Glomerular visceral epithelial cell (primary cell): Measurements from ENCODE around the gene ST3GAL3.

Source experiments
- DNase-seq: peaks from one replicate; pipeline ENCODE4 v3.0.0-alpha.2; 2016; ENCODE audit errors: extremely low spot score

ST3GAL3 gene

DNA sequence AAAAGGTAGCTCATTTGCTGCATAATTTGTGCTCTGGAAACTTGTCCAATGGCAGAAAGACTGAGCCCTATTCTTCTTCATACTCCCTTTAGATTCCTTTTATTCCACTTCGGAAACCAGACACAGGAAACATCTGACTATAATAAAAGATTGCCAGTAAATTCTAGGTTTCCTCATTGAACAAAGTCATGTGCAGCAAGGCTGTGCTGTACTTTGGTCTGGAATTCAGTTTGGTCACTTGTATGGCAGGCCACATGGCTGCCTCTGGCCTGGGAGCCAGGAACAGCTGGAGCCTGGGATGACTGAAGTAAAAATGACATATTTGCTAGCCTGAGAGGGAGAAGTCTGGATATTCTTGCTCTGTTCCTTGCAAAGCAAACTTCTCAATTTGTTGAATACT is 79.6 kb downstream of the ST3GAL3 start:
- DNase-seq, result no peak

DNA sequence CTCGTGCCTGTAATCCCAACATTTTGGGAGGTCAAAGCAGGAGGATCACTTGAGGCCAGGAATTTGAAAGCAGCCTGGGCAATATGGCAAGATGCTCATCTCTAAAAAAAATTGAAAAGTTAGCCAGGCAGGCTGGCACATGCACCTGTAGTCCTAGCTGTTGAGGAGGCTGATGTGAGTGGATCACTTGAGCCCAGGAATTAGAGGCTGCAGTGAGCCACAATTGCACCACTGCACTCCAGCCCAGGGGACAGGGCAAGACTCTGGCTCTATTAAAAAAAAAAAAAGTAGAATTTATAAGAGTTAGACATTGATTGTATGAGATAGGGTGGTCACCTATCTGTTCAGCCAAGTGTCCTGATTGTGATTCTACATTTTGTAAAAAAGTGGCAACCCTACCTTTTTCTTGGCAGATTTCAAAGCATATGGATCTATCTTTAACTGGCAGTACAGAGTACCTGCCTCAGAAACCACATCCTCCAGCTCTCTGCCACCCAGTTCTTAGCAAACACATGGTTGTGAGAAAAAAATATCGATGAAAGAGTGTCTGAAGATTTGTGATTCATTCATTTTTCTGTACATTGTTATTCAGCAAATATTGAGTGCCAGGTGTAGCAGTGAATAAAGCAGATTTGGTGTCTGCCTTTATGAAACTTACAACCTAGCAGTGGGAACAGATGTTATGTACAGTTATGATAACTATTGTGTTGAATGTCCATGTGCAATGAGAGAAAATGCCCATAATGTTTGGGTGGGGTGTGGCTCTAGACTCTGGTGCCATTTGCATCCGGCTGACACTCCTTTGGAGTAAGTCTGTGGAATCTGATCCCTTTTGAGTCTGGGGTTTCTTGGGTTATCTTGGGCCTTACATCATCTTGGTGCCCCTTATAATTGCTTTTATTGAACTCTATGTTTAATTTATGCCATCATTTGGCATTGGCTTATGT is 82.5 kb downstream of the ST3GAL3 start:
- DNase-seq, result no peak

DNA sequence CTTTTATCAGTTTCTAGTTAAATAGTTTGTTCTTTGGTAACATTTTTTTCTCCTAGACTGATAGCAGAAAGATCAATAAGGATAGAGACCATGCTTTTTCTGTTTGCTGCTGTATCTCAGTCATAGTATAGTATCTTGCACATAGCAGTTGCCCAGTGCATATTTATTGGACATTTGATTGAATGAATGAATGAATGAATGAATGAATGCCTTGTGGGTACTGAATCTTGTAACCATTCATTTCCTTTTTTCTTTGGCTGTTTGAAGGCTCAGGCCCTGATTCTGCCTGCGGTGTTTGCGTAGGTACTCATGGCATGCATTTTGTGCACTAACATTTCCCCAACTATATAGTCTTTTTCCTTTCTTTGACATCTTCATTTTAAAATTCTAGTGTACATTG is 83.9 kb downstream of the ST3GAL3 start:
- no peak for DNase-seq

DNA sequence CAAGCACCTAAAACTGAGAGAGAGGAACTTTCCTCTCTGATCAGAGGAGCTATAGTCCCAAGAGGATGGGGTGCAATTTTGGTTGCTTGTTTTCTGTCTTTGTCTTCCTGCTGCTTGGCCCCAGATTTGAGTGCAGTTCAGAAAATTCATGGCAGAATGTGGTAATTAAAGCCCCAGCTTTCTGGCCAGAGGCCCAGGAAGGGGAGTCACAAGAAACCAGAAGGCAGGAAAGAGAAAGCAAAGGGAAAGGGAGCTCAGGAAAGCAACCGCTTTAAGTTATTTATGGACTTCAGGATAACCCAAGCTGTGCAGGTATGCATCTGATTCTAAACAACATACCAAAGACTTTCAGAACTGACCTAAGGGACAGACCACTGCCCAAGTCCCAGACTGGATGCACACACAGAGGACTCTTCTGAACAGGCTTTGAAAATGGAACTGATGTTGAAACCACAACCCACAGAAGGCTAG is 88.8 kb downstream of the ST3GAL3 start:
- DNase-seq, result peak; percentile 46

DNA sequence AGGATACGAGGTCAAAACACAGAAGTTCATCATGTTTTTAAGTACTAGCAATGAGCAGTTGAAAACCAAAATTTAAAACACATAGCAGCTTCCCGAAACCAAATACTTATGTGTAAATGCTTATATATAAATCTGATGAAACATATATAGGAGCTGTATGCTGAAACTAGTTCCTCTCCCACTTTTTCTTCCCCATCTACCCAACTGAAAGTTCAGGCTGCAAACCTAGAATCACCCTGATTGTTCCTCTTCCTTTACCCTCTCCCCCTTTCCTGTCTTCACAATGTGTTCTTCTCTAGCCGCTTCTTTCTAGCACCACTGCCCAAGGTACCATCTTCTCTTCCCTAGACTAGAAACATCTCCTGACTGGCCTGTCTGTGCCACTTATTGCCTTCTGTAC is 90.6 kb downstream of the ST3GAL3 start:
- DNase-seq, result no peak

DNA sequence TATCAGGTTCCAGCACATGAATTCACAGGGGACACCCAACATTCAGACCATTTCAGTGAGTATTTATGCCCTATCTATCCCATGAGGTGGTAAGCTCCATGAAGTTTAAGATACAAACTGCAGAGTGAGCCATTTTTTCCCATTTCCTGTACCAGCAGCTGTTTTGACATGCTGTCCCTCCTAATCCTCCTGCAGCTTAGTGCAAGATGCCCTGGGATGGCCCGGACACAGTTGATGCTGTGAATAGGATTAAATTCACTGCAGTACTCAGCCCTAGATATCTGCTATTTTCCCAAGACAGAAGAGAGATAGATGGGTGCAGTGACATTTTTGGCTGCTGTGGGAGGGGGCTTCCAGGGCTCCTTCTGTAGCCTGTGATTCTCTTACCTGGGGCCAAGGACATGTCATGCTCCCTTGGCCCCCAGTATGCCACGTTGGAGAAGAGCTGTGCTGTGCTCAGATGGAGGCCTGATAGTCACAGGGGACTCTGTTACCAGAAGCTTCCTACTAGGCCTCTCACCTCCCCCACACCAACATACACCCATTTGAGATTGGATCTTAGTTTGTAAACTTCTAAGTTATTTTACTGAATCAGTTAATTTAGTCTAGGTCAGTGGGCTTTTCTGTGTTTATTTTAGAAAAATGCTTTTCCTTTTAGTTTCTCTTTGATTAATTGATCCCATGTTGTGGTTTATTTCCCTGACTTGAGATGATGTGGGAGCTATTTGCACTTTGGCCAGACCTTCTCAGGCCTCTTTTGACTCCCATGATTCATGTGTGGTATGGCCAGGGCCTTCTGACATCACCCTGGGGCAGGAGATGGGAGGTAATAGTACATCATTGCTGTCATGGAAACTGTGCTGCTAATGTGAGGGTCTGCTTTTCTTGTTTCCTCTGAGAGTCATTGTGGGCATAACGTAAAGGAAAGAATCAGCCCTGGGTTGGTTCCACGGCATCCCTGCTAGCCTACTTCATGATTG is 92.6 kb downstream of the ST3GAL3 start:
- DNase-seq, result peak; percentile 33

DNA sequence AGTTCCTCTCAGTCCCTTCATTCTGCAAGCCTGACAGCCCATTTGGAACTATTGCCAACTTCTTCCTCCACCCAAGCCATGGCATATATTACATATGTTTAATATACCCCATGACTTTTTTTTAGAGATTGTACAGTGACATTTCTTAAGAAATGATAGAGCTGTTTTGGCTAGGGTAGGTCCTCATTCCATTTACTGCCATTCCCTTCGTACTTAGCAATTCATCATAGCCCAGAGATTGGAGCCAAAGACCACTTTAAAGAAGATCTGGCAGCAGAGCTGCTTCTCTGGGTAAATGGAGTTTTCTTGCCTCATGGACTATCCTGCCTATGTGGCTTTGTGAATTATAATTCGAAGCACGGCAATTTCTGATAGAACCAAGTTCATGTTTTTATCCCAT is 93.4 kb downstream of the ST3GAL3 start:
- DNase-seq, result no peak

DNA sequence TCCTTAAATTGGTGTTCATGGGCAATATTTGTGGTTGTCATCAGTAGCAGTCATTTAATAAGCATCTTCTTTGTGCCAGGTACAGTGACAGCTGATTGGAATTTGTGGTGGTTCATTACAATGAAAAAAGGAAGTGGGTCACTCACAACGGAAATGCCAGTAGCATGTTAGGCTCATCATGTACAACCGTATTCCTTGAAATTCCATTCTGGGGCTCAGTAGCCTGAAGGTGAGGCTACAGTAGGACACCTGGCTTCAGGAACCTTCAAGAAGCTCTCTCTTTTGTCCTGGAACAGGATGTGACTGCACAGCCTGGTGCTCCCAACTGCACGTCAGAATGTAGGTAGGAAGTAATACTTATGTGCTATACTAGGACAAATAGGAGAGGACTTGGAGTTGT is 93.9 kb downstream of the ST3GAL3 start:
- DNase-seq, result no peak

DNA sequence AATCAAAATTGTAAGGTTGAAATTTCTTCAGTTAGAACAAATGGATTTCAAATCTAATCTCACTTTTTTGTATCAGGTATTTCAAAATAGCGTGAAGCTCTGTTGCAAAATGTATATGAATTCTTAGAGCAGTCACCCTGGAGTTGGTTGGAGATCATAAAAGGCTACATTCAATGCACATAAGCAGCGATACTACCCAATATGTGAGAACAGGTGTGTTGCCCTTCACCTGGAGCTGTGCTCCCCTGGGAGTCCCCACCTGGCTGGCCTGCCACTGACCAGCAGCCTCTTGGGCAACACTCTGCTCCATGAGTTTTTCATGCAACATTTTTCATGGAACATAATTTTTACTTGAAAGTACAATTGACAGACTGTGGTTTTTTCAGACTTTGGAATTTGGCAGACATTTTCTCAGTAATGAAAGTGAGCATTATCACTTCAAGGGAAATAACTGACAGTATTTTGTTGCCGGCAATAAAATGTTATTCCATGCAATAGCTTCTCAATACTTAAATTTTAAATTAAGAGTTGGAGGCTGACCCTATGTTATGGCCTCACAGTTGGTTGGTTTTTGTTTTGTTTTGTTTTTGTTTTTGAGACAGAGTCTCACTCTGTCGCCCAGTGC is 95.1 kb downstream of the ST3GAL3 start:
- DNase-seq, result no peak

DNA sequence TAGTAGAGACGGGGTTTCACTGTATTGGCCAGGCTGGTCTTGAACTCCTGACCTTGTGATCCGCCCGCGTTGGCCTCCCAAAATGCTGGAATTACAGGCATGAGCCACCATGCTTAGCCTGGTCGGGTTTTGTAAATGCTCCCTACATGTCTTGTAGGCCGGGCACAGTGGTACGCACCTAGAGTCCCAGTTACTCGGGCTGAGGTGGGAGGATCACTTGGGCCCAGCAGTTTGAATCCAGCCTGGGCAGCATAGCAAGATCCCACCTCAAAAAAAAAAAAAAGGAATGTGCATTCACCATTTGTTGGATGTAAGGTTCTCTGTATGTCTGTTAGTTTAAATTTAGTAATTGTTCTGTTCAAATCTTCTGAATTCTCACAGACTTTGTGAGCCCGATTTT is 95.8 kb downstream of the ST3GAL3 start:
- no peak for DNase-seq

DNA sequence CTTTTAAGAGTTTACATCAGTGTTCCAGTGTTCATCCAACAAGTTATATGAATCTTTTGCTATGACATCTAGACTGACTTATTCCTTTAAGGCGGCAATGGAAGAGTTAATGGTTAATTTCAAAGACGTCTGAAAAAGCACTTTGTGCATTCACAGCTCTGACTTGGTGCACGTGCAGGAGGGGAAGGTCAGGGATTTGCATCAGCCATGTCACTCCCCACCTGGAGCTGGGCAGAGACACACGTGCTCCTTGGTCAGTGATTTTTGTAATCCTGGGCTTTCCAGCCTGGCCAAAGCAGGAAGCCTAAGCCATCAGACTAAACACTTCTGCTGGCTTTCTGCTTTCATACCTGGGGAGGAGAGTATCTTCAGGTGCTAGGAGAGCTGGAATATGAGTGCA is 96.3 kb downstream of the ST3GAL3 start:
- DNase-seq, result peak; percentile 23

DNA sequence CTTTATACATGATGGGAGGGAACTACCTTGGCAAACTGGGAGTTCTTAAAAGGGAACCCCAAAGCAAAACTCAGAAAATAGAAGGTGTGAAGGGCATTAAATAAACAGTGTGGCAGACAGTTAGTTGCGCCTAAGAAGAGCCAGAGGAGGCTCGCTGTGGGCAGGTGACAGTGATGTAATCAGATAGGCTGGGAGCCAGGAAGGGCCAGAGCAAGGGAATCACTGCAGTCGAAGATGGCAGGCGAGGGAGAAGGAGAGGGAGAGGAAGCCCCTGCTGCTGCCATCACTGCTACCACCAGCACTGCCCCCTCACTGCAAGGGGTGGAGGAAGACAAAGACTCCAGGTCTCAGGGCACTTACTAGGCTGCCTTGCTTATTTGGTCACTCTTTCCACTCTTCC is 97.2 kb downstream of the ST3GAL3 start:
- DNase-seq, result no peak

DNA sequence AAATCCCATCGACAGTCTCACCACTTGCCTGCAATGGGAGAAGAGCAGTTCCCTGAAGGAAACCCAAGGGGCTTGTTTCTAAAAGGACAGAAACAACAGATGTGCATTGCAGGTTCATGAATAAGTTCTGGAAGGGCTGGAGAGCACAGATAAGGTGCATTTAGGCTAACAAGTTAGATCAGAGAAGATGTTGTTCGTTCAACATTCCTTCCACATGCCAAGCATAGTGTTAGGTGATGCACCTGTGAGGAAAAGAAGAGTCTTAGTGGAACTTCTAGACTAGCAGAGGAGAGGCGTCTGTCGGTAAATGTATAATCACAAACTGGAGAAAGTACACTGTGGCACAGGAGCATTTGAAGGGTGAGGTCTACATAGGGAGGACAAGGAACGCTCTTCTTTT is 98.0 kb downstream of the ST3GAL3 start:
- no peak for DNase-seq

DNA sequence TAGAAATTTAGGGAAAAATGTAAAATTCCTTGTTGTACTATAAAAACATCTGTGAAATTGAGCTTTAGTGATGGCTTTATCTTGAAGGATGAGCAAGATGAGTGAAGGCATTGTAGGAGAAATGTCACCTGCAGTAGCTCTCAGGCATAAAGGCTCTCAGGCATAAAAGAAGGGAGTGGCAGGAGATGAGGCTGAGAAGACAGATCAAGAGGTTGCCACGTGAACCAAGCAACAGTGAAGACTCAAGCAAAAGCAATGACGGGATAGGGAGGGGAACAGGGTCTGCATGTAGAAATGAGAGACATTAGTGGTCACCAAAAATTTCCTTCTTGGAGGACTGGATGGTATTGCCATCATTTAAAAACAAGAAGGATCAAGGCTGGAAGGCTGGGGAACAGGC is 98.8 kb downstream of the ST3GAL3 start:
- no peak for DNase-seq

DNA sequence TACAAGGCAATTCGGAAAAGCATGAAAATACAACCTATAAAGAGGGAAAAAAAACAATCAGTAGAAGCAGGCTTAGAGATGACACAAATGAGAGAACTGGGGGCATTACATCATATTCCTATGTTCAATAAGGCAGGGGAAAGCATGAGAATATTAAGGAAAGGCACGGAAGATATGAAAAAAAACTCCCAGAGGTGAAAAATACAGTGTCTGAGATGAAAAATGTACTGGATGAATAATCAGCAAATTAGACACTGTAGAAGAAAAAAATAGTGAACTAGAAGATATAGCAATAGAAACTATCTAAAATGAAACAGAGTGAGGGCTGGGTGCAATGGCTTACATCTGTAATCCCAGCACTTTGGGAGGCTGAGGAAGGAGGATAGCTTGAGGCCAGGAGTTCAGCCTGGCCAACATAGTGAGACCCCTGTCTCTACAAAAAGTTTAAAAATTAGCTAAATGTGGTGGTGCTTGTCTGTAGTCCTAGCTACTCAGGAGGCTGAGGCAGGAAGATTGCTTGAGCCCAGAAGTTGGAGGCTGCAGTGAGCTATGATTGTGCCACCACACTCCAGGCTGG is 101.8 kb downstream of the ST3GAL3 start:
- DNase-seq, result no peak

DNA sequence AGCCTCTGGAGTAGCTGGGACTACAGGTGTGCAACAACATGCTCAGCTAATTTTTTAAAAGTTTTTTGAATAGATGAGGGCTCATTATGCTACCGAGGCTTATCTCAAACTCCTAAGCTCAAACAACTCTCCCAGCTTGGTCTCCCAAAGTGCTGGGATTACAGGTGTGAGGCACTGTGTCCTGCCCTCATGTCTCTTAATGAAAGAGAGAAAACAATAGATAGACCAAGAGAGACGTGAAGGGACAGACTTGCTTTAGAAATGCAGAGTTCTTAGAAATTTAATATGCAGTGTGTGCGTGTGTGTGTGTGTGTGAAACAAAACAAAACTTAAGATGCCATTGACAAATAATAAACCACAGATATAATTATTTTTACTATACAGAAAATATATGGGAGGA is 105.2 kb downstream of the ST3GAL3 start:
- DNase-seq, result no peak

DNA sequence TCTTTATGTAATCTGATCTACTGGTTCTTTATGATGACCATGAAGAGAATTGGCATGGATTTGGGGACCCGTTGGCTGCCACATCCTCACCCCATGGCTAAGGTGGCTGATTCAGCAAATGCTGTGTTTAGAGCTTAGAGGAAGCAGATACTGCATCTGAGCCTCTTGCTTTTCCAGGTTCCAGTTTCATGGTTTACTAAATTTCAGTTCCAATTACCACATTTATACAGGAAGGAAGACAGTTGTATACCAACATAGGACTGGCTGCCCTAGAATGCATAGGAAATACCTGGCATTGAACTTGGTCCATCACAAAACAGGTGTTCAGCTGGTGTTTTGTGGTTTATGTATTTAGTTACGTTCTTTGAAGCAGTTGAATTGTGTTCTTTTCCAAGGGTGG is 107.1 kb downstream of the ST3GAL3 start:
- DNase-seq, result no peak

DNA sequence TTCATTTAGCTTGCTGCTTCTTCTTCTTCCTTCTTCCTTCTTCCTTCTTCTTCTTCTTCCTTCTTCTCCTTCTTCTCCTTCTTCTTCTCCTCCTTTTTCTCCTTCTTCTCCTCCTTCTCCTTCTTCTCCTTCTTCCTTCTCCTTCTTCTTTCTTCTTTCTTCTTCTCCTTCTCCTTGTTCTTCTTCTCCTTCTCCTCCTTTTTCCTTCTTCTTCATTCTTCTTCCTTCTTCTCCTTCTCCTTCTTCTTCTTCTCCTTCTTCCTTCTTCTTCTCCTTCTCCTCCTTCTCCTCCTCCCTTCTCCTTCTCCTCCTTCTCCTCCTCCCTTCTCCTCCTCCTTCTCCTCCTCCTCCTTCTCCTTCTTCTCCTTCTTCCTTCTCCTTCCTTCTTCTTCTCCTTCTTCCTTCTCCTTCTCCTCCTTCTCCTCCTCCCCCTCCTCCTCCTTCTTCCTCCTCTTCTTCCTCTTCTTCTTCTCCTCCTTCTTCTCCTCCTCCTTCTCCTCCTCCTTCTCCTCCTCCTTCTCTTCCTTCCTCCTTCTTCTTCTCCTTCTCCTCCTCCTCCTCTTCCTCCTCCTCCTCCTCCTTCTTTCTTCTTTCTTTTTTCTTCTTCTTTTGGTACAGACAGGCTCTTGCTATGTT is 110.1 kb downstream of the ST3GAL3 start:
- DNase-seq, result no peak

DNA sequence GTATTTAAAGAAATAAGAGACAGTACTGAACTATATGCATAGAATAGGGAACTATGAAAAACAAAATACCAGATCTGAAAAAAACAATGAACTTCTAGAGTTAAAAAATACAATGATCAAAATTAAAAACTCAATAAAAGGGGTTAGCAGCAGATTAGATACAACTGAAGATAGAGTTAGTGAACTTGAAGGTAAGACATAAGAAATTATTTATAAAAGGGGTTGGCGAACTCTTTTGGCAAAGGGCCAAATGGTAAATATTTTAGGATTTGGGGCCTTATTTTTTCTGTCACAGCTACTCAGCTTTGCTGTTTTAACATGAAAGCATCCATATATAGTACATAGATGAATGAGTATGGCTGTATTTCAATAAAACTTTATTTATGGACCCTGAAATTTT is 111.4 kb downstream of the ST3GAL3 start:
- no peak for DNase-seq

DNA sequence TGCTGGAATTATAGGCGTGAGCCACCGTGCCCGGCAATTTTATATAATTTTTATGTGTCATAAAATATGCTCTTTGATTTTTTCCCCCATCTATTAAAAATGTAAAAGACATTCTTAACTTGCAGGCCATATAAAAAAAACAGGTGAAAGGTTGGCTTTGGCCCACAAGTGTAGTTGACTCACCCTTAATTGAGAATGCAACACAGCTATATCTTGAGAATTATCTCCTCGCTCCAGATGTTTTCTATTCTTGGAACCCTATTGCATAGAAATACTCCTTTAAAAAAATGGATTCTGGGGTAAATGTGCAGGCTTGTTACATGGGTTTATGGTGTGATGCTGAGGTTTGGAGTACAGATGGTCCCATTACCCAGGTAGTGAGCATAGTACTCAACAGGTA is 112.0 kb downstream of the ST3GAL3 start:
- no peak for DNase-seq

DNA sequence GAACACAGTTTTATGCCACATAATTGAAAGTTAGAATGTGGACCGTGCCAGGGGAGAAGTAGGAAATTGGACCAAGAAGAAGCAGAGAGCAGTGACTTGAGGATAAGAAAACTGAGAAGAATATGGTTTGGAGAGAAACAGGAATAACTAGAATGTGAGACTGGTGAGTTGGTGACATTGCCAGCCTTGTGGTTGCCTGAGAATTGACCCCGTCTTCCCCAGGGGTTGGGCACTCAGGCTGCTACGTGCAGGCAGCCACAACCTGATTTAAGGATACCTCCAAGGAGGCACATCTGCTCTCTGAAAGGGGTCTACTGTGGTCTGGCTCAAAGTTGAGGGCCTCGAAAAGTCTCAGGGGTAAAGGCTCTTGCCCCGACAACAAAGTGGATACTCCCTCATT is 114.1 kb downstream of the ST3GAL3 start:
- no peak for DNase-seq
